ENCODE results near the gene LRCH2. TPM values are rescaled to one million over a fixed set of nuclear protein-coding genes. Genes with fewer than 3 reads are reported as not detected.

LRCH2 gene
- total and polyA plus RNA-seq, 2 of the 13 experiments (the other 11 are each of a cell fraction or from before 2014, with no cell fraction given) = not detected

GRCh38 chrX:115067812-115068211, 166.1 kb downstream of the LRCH2 start:
- DNase-seq (ENCODE audit: low spot score) = no peak
- Histone ChIP-seq H3K4me1 (ENCODE audit: insufficient read depth, low read length) (no peaks in the 10 kb centered on the region), H3K4me3 (replicated peaks in 1 of 3; ENCODE audit: insufficient read depth in 1 of 3, low read depth in 2 of 3, low read length in 3 of 3) (no peak overlapping the region), H3K27me3 (ENCODE audit: control insufficient read depth in 1 of 2, insufficient read depth in 2 of 2, low read length in 2 of 2) (no peaks in the 10 kb centered on the region), H3K4me2 (ENCODE audit: low read depth, low read length) (no peak overlapping the region), H3K27ac (ENCODE audit: extremely low read length, insufficient read depth, low read length) (no peak overlapping the region), H3K79me2 (ENCODE audit: insufficient read depth, low read length) (no peaks in the 10 kb centered on the region), H4K20me1 (ENCODE audit: insufficient read depth, low read length) (no peaks in the 10 kb centered on the region), H3K9ac (ENCODE audit: insufficient read depth, low read depth, low read length) (no peak overlapping the region), H3K9me3 (ENCODE audit: low read length) (no peaks in the 10 kb centered on the region), H3K36me3 (replicated peaks in 1 of 2; ENCODE audit: control insufficient read depth in 1 of 2, insufficient read depth in 2 of 2, low read length in 2 of 2) (no peaks in the 10 kb centered on the region), H2AFZ (ENCODE audit: low read length) (no peak overlapping the region)
- no peak for FAIRE-seq
- BruUV-seq (replicated peaks) = no TSS peak
- POLR2A ChIA-PET = no interaction called here
- CTCF ChIA-PET (ENCODE audit: low intra/inter-chr PET ratio, low total read pairs) = no interaction called here
- intact Hi-C loops (cut with micrococcal nuclease; ENCODE audit: unreplicated experiment) (no loop called here), in situ Hi-C loops (cut with HindIII; ENCODE audit: extremely low pct_ligation_motif_present, low pct_unique_long_range_greater_than_20kb) (no loop called here)
- TF ChIP-seq DZIP1 (CRISPR knock-in tag; IDR thresholded peaks at IDR 0.05) = no peak
- no peak for TF ChIP-seq ZNF282 (IDR thresholded peaks at IDR 0.05; ENCODE audit: partially characterized antibody)
- TF ChIP-seq ZNF10 (CRISPR knock-in tag; IDR thresholded peaks at IDR 0.05; ENCODE audit: borderline replicate concordance, low read depth) = no peak
- no peak for TF ChIP-seq SNAPC5 (CRISPR knock-in tag; IDR thresholded peaks at IDR 0.05; ENCODE audit: borderline replicate concordance)
- no peak for TF ChIP-seq HNRNPK (IDR thresholded peaks at IDR 0.05; ENCODE audit: low read depth, low read length, poor library complexity, severe bottlenecking)
- no peak for TF ChIP-seq DBP (CRISPR knock-in tag; IDR thresholded peaks at IDR 0.05; ENCODE audit: not compliant biosample characterization)
- ATAC-seq = no peak
- WGBS (ENCODE audit: low lambda C conversion rate) = 4% methylated on average over 2 of the region's 2 CpGs

All from HepG2 (cell line).